ENCODE measurements around the gene PRPF40A. TPM values are rescaled to one million over a fixed set of nuclear protein-coding genes. Genes with fewer than 3 reads are reported as not detected.

The PRPF40A gene
- total and polyA plus RNA-seq, 9 of the 15 experiments (the other 6 are each of a cell fraction or from before 2014, with no cell fraction given), result 168 to 304 (median 264) TPM

DNA sequence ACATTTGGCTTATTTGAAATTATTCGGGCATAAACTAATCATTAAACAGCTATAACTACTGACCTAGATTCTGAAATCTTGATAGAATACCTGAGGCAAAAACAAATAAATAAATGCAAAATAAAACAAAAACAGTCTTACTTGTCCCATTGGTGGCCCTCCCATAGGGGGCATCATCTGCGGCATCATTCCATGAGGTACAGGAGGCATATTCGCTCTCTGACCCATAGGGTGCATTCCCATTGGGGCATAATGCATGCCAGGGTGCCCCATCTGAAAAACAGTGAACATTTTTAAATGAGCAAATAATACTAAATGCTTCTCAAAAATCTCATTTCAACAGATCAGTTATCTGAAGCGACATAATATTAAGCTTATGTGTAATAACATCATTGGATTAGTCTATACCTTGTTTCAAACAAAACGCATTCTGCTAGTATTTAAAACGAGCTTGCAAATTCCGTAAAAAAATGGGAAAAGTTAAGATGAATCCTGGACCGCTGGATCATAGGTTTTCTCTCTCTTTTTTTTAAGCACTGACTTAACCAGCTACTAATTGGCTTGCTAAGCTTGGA is 1.3 kb downstream of the PRPF40A start:
- no TSS peak for BruUV-seq (replicated peaks)
- ATAC-seq (0 out of 3 replicates have a peak, but pooled peaks have one; percentile 12), DNase-seq (ENCODE audit: extremely low read depth in 1 of 4, low spot score in 3 of 4) (peak in 2 of 4 experiments; percentile 62 to 81), FAIRE-seq (peak; percentile 56)
- WGBS (ENCODE audit: insufficient coverage, low coverage, missing lambda C conversion rate), result 2% methylated on average over 8 of the region's 8 CpGs
- H3K9me1 ChIP-seq (ENCODE audit: control insufficient read depth, insufficient read depth, low read length), result no peaks in the 10 kb centered on the region
- no peak overlapping the region; the same call in 2 of the 3 replicates for H3K27ac ChIP-seq (ENCODE audit: extremely low read depth, low read depth, low read length)
- in situ Hi-C loops (cut with MboI) (no loop called here), intact Hi-C loops (cut with micrococcal nuclease) (loop anchor here (5.0 kb wide), 2 partner anchors 539 to 1429 kb away; partner anchors contain the start of genes NMI and STAM2)
- H3K9me3 ChIP-seq (replicated peaks; ENCODE audit: control insufficient read depth, insufficient read depth, low read depth, low read length), result no peaks in the 10 kb centered on the region
- CTCF ChIA-PET (ENCODE audit: low intra/inter-chr PET ratio), result interaction anchor here (1.3 kb wide), 1 partner anchor 25 kb away, joined by 5 read pairs; no protein-coding TSS in a partner anchor
- H3K4me3 ChIP-seq, result peak overlapping the region; percentile 79
- H3K36me3 ChIP-seq (ENCODE audit: control insufficient read depth, insufficient read depth, low read length), result peaks cover 56% of the 10 kb centered on the region
- H3K79me2 ChIP-seq (ENCODE audit: control insufficient read depth, insufficient read depth, low read length), result peaks cover 89% of the 10 kb centered on the region
- peak overlapping the region in 1 of 2 experiments; percentile 96; a peak in 3 of 4 replicates for H3K9ac ChIP-seq (ENCODE audit: insufficient read depth in 1 of 2, low read depth in 2 of 2, low read length in 2 of 2)
- H3K4me2 ChIP-seq (ENCODE audit: insufficient read depth, low read length), result peak overlapping the region; percentile 95
- no peak overlapping the region for H2AFZ ChIP-seq (ENCODE audit: low read depth, low read length)
- POLR2A ChIA-PET, result interaction anchor here (0.9 to 2.0 kb wide), 4 partner anchors 9 to 16 kb away, joined by 3 to 11 read pairs (median 4); no protein-coding TSS in a partner anchor
- peaks cover 3 to 5% of the 10 kb centered on the region in 2 experiments; a peak in 2 of 5 replicates for H3K4me1 ChIP-seq (replicated peaks in 1 of 2; ENCODE audit: control insufficient read depth in 2 of 2, insufficient read depth in 2 of 2, low read length in 2 of 2)
- no peaks in the 10 kb centered on the region for H4K20me1 ChIP-seq (replicated peaks; ENCODE audit: control insufficient read depth, insufficient read depth, low read length)
- H3K27me3 ChIP-seq (ENCODE audit: control insufficient read depth in 2 of 2, insufficient read depth in 2 of 2, low read length in 2 of 2), result no peaks in the 10 kb centered on the region
- TF ChIP-seq, protein P1, sequence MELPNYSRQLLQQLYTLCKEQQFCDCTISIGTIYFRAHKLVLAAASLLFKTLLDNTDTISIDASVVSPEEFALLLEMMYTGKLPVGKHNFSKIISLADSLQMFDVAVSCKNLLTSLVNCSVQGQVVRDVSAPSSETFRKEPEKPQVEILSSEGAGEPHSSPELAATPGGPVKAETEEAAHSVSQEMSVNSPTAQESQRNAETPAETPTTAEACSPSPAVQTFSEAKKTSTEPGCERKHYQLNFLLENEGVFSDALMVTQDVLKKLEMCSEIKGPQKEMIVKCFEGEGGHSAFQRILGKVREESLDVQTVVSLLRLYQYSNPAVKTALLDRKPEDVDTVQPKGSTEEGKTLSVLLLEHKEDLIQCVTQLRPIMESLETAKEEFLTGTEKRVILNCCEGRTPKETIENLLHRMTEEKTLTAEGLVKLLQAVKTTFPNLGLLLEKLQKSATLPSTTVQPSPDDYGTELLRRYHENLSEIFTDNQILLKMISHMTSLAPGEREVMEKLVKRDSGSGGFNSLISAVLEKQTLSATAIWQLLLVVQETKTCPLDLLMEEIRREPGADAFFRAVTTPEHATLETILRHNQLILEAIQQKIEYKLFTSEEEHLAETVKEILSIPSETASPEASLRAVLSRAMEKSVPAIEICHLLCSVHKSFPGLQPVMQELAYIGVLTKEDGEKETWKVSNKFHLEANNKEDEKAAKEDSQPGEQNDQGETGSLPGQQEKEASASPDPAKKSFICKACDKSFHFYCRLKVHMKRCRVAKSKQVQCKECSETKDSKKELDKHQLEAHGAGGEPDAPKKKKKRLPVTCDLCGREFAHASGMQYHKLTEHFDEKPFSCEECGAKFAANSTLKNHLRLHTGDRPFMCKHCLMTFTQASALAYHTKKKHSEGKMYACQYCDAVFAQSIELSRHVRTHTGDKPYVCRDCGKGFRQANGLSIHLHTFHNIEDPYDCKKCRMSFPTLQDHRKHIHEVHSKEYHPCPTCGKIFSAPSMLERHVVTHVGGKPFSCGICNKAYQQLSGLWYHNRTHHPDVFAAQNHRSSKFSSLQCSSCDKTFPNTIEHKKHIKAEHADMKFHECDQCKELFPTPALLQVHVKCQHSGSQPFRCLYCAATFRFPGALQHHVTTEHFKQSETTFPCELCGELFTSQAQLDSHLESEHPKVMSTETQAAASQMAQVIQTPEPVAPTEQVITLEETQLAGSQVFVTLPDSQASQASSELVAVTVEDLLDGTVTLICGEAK (IDR thresholded peaks at IDR 0.05), result 0 out of 2 replicates have a peak, but pooled peaks have one; percentile 15
- TF ChIP-seq, protein P1 (CRISPR knock-in tag; IDR thresholded peaks at IDR 0.05), result no peak
- TF ChIP-seq, protein P2, sequence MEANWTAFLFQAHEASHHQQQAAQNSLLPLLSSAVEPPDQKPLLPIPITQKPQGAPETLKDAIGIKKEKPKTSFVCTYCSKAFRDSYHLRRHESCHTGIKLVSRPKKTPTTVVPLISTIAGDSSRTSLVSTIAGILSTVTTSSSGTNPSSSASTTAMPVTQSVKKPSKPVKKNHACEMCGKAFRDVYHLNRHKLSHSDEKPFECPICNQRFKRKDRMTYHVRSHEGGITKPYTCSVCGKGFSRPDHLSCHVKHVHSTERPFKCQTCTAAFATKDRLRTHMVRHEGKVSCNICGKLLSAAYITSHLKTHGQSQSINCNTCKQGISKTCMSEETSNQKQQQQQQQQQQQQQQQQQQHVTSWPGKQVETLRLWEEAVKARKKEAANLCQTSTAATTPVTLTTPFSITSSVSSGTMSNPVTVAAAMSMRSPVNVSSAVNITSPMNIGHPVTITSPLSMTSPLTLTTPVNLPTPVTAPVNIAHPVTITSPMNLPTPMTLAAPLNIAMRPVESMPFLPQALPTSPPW (CRISPR knock-in tag; IDR thresholded peaks at IDR 0.05), result 0 out of 2 replicates have a peak, but pooled peaks have one; percentile 15
- no peak for TF ChIP-seq PRMT5 (CRISPR knock-in tag; IDR thresholded peaks at IDR 0.05)
- TF ChIP-seq, protein P3, sequence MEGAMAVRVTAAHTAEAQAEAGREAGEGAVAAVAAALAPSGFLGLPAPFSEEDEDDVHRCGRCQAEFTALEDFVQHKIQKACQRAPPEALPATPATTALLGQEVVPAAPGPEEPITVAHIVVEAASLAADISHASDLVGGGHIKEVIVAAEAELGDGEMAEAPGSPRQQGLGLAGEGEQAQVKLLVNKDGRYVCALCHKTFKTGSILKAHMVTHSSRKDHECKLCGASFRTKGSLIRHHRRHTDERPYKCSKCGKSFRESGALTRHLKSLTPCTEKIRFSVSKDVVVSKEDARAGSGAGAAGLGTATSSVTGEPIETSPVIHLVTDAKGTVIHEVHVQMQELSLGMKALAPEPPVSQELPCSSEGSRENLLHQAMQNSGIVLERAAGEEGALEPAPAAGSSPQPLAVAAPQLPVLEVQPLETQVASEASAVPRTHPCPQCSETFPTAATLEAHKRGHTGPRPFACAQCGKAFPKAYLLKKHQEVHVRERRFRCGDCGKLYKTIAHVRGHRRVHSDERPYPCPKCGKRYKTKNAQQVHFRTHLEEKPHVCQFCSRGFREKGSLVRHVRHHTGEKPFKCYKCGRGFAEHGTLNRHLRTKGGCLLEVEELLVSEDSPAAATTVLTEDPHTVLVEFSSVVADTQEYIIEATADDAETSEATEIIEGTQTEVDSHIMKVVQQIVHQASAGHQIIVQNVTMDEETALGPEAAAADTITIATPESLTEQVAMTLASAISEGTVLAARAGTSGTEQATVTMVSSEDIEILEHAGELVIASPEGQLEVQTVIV (CRISPR knock-in tag; IDR thresholded peaks at IDR 0.05; ENCODE audit: borderline replicate concordance), result no peak
- TF ChIP-seq HDAC1 (IDR thresholded peaks at IDR 0.05), result peak in 1 of 2 experiments; percentile 21; a peak in 1 of 4 replicates
